GM23338 (cell line): ENCODE data around the gene ITPR3.

Source experiments
- CREB1 ChIP-seq: fragments of 250-450 bp; sonication (Bioruptor Pico); IDR thresholded peaks from 2 replicates; pipeline ENCODE4 v1.5.0; 2020; ENCODE audit warnings: low read depth, mild to moderate bottlenecking, moderate library complexity
- CTCF ChIP-seq, 2 experiments: fragments of 200-600 bp in 1 of 2; sonication (generic) in 1 of 2; conservative IDR thresholded peaks; 2 replicates each; pipeline versions ENCODE4 v1.5.1 to v1.6.1; 2016 to 2017; ENCODE audit warnings: antibody characterized with exemption in 2 of 2, low read depth in 2 of 2, mild to moderate bottlenecking in 2 of 2, moderate library complexity in 1 of 2
- EZH2 ChIP-seq: fragments of 200-600 bp; sonication (generic); IDR thresholded peaks from one replicate; pipeline ENCODE4 v1.8.0; 2017; ENCODE audit warnings: antibody characterized with exemption, mild to moderate bottlenecking, low read depth; ENCODE audit not compliant: unreplicated experiment
- EZH2phosphoT487 ChIP-seq: fragments of 200-600 bp; sonication (generic); IDR thresholded peaks from one replicate; pipeline ENCODE4 v1.8.1; 2018; ENCODE audit warnings: antibody characterized with exemption; ENCODE audit not compliant: unreplicated experiment
- POLR2AphosphoS5 ChIP-seq: IDR thresholded peaks from 2 replicates; pipeline ENCODE4 v1.6.1; 2016; ENCODE audit warnings: antibody characterized with exemption, low read depth
- REST ChIP-seq: IDR thresholded peaks from one replicate; pipeline ENCODE4 v1.6.1; 2018; ENCODE audit warnings: antibody characterized with exemption; ENCODE audit not compliant: unreplicated experiment

- TF ChIP-seq CTCF (conservative IDR thresholded peaks at IDR 0.05; ENCODE audit: low read depth in 2 of 2) (no peak), EZH2 (no peak), REST (no peak), POLR2AphosphoS5 (no peak), EZH2phosphoT487 (no peak), CREB1 (CRISPR knock-in tag) (no peak)
These were observed 29.6 kb upstream of the ITPR3 start for GRCh38 chr6:33591424-33592032.
